HG03139 (cell line): ENCODE measurements around the gene TNFRSF9.
"Not testable (repeated sequence)": the region's sequence is repeated elsewhere in the genome, so short reads cannot be mapped to it uniquely, and the experiment has no call there.

ENCODE experiments used
- ATAC-seq: cut with Tn5 transposase; IDR thresholded peaks from one replicate; pipeline ENCODE4 v1.9.1; 2021; ENCODE audit not compliant: unreplicated experiment

The TNFRSF9 gene

DNA sequence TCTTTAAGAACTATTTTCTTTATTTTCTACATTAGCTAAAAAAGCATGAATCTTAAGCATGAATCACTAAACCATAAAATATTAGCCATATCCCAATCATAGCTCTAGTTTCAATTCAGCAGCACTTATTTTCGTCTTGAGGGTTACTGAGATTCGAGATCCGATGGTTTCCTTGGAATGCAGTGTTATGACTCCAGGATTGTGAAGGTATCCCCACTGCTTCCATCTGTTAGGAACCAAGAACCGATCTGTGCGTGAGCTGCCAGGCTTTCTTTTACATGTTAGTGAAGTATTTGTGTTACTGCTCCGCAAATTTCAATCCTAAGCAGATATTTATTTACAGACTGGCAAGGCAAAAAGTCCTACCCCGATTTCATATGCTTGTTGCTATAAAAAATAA lies 18.8 kb downstream of the TNFRSF9 start:
- no peak for ATAC-seq

- ATAC-seq: no peak
These were observed 20.8 kb downstream of the TNFRSF9 start for GRCh38 chr1:7919880-7920279.

- ATAC-seq: not testable (repeated sequence)
These were observed 22.7 kb downstream of the TNFRSF9 start for GRCh38 chr1:7917971-7918370.

DNA sequence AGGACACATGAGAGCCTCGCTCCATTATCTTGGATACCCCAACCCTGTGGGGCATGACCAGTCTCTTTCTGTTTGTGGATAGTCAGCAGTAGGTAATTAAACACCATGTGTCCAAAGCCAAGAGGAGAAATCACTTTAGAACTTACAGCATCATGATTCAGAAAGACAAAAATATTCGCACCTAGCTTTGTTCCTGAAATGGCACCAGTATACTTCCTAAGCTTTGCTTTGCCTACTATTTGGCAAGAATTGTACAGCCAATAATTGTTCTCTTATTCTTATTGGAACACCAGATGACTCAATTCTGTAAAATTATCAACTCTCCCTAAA lies 24.2 kb downstream of the TNFRSF9 start:
- ATAC-seq: no peak

DNA sequence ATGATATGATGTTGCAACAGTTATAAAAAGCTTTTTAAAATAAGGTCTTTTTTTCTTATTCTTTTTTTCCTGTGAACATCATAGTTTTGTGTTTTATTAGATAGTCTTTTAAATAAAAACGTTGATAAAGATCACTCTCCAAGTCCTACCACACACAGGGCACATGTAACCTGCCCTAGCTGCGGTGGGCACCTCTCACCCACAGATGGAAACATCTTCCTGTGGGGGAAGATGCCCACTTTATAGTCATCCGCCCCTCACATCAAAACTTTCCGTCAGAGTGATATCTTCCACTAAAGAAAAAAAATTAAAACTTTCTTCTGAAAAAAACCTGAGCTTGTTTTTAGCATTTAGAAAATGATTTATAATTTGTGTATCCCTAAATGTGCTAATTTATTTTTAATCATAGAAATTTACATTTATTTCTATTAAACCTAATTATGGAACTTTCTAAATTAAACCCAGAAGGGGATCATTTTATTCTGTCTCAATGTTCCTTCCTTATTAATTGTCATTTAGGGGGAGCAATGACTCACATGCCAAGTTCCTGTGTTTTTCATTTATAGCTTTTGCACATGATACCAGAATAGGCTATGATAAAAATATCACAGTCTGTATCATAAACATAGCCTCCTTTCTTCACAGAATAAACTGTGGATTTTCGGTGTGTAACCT lies 24.7 kb downstream of the TNFRSF9 start:
- no peak for ATAC-seq

- ATAC-seq: no peak
These were observed 27.7 kb downstream of the TNFRSF9 start for GRCh38 chr1:7912743-7913557.

DNA sequence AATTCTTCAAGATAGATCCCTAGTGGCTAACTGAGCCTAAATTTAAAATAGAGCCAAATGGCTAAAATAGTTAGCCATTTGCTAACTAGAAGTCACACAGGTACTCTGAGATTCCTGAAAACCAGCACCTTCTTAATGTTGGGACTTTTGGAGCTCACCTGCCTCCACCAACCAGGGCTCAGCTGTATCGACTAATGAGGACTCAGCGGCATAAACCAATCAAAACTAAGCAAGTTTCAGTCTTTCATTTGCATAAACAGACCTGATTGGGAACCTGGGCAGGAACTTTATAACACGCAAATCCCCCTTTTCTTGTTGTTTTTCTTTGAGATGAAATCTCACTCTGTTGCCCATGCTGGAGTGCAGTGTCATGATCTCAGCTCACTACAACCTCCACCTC lies 28.5 kb downstream of the TNFRSF9 start:
- no peak for ATAC-seq

GRCh38 chr1:7905262-7905661 lies 35.4 kb downstream of the TNFRSF9 start:
- ATAC-seq: no peak

DNA sequence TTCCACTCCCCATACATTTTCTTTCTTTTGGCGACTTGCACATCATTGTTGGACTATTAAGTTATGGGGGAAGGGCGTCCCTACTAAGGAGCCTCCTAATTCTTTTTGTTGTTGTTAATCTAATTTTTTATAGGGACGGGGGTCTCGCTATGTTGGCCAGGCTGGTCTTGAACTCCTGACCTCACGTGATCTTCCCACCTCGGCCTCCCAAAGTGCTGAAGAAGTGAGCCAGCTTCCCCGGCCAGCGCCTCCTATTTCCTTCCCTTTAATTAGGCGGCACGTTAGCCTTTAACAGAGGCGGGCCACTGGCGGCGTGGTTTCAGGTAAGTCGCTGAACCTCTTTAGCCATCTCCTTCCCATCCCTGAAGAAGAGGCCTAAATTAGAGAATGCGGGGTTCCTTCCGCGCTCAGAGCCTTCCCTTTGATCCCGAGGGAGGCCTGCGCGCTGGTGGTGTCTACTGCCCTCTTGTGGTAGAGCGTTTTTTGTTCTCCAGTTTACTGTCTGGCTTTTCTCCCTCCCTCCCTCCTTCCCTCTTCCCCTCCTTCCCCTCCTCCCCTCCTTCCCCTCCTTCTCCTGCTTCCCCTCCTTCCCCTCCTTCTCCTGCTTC lies 38.1 kb downstream of the TNFRSF9 start:
- ATAC-seq: no peak

- ATAC-seq: no peak
These were observed 40.9 kb downstream of the TNFRSF9 start for GRCh38 chr1:7899741-7900140.

GRCh38 chr1:7898962-7899361 lies 41.7 kb downstream of the TNFRSF9 start:
- ATAC-seq: no peak

DNA sequence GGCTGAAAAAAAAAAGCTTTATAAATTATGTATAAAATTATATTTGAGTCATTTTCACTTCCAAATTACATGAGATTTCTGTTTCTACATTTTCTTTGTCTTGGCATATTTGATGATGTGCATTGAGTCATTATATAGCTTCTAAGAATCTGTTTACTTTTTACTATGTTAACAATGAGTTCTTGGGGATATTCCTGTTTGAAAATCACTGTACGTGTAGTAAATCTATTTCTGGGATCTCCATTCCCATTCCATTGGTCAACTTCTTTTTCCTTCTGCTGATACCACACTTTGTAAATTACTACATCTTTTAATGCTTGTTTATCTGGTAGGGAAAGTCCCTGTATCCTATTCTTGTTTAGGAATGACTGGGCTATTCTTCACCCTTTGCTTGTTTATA lies 43.6 kb downstream of the TNFRSF9 start:
- ATAC-seq: no peak

GRCh38 chr1:7893529-7894180 lies 47.0 kb downstream of the TNFRSF9 start:
- ATAC-seq: no peak

- no peak for ATAC-seq
These were observed 48.8 kb downstream of the TNFRSF9 start for GRCh38 chr1:7891804-7892203.

DNA sequence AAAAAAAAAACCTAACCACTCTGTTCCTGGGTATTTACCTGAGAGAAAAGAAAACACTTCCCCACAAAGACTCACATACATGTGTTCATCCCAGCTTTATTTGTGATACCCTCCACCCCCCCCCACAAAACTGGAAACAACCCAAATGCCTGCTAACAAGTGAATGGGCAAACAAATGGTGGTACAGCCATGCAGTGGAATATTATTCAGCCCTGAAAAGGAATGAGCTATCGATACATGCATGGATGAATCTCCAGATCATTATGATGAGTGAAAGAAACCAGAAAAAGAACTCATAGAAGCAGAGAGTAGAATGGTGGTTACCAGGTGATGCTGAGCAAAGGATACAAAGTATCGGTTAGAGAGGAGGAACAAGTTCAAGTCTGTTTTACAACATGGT lies 49.8 kb downstream of the TNFRSF9 start:
- ATAC-seq: no peak

GRCh38 chr1:7888248-7889081 lies 52.2 kb downstream of the TNFRSF9 start:
- ATAC-seq: no peak

- no peak for ATAC-seq
These were observed 54.3 kb downstream of the TNFRSF9 start for GRCh38 chr1:7886405-7886745.

DNA sequence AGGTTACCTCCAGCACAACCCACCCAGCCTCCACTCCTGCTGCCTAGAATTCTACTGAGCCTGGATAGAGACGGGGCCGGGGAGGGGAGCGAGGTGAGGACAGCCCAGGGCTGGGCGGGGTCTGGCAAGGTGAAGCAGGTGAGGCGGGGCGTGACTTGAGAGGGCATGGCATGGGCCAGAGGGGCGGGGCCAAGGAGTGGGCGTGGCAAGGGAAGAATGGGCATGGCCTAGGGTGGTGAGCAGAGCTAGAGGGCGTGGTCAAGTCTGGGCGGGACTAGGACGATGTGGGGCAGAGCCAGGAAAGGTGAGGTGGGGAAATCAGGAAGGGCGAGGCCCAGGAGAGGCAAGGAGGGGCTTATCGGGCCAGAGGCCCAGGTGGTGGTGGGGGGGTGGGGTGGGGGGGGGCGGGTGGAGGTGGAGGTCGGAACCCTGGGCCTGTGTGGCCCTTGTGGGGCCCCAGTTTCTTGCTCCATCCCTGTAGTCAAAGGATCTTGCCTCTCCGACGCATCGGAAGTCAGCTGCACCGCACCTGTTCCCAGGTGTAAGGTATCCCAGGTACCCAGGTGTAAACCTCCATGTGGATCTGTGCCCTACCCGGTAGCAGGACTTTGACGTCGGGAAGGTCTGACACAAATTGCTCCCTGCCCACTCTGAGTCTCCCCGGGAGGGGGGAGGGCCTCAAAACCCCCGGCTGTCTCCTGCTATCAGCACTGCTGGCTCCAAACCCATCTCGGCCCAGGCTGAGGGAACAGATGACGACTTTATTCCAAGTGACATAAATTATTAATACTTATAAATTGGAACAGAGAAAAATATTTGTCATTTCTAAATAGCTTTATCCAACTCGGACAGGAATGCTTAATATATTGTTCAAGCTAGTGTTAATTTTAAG lies 54.9 kb downstream of the TNFRSF9 start:
- no peak for ATAC-seq

DNA sequence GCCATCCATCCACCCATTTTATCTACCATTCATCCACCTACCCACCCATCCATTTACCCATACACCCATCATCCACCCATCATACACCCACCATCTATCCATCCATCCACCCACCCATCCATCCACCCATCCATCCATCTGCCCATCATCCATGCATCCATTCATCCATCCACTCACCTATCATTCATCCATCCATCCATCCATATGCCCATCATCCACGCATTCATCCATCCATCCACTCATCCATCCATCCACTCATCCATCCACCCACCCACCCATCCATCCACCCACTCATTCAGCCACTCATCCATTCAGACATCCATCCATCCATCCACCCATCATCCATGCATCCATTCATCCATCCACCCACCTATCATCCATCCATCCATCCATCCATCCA lies 55.9 kb downstream of the TNFRSF9 start:
- ATAC-seq: no peak

DNA sequence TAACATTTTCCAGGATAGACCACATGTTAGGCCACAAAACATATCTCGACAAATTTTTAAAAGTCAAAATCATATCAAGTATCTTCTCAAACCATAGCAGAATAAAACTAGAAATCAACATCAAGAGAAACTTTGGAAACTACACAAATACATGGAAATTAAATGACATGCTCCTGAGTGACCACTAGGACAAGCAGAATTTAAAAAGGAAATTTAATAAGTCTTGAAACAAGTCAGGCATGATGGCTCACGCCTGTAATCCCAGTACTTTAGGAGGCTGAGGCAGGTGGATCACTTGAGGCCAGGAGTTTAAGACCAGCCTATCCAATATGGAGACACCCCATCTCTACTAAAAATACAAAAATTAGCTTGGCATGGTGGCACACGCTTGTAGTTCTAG lies 61.4 kb downstream of the TNFRSF9 start:
- ATAC-seq: no peak
